ENCODE data around the gene MYDGF.

The MYDGF gene

DNA sequence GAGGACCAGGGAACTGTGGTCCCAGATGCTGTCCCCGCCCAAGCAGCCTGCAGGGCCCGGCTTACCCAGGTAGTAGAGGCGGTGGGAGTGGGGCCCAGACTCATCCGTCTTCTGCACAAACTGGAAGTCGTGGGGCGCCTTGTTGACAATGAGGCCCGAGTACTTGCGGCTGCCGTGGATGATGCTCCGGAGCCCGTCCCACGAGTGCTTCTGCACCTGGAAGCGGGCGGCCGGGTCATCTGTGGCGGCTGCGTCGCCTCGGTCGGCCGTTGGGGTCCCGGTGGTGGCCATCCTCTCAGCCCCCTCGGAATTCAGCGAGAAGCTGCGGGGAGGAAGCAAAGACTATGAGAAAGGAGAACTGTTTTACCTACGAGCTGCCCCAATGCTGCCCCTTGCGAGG lies 43.9 kb upstream of the MYDGF start:
- peaks cover 66% of the 10 kb centered on the region for H3K36me3 ChIP-seq (ENCODE audit: control insufficient read depth, insufficient read depth, low read length)
- DNase-seq (ENCODE audit: extremely low read depth, insufficient read length): no peak
- no peaks in the 10 kb centered on the region for H3K27me3 ChIP-seq (replicated peaks; ENCODE audit: control insufficient read depth, insufficient read depth, low read length)
- TF ChIP-seq, protein P1, sequence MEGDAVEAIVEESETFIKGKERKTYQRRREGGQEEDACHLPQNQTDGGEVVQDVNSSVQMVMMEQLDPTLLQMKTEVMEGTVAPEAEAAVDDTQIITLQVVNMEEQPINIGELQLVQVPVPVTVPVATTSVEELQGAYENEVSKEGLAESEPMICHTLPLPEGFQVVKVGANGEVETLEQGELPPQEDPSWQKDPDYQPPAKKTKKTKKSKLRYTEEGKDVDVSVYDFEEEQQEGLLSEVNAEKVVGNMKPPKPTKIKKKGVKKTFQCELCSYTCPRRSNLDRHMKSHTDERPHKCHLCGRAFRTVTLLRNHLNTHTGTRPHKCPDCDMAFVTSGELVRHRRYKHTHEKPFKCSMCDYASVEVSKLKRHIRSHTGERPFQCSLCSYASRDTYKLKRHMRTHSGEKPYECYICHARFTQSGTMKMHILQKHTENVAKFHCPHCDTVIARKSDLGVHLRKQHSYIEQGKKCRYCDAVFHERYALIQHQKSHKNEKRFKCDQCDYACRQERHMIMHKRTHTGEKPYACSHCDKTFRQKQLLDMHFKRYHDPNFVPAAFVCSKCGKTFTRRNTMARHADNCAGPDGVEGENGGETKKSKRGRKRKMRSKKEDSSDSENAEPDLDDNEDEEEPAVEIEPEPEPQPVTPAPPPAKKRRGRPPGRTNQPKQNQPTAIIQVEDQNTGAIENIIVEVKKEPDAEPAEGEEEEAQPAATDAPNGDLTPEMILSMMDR (IDR thresholded peaks at IDR 0.05; ENCODE audit: insufficient read depth, low read length, poor library complexity, severe bottlenecking): no peak
- no peak overlapping the region for H3K4me3 ChIP-seq (replicated peaks; ENCODE audit: low read depth, low read length)

GRCh38 chr19:4713384-4713951 lies 43.3 kb upstream of the MYDGF start:
- no peak for DNase-seq (ENCODE audit: extremely low read depth, insufficient read length)
- Histone ChIP-seq H3K36me3 (ENCODE audit: control insufficient read depth, insufficient read depth, low read length) (peaks cover 65% of the 10 kb centered on the region), H3K27me3 (replicated peaks; ENCODE audit: control insufficient read depth, insufficient read depth, low read length) (no peaks in the 10 kb centered on the region), H3K4me3 (replicated peaks; ENCODE audit: low read depth, low read length) (no peak overlapping the region)
- TF ChIP-seq, protein P1 (IDR thresholded peaks at IDR 0.05; ENCODE audit: insufficient read depth, low read length, poor library complexity, severe bottlenecking): no peak

DNA sequence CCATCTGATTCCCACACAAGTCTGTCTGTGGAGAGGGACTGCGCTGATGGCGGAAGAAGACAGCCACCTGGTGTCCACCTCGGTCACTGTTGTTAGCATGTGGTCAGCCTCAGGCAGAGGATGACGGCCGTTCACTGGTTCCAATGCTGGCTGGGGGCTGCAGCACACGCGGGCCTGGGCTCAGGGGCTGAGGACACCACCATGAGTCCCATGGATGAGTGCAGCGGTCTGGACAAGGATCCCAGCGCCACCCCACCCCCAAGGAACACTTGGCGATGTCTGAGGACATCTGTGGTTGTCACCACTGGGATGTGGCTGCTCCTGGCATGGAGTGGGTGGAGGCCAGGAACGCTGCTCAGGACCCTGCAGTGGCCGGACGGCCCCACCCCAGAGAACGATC lies 42.6 kb upstream of the MYDGF start:
- TF ChIP-seq, protein P1 (IDR thresholded peaks at IDR 0.05; ENCODE audit: insufficient read depth, low read length, poor library complexity, severe bottlenecking): no peak
- Histone ChIP-seq H3K36me3 (ENCODE audit: control insufficient read depth, insufficient read depth, low read length) (peaks cover 58% of the 10 kb centered on the region), H3K27me3 (replicated peaks; ENCODE audit: control insufficient read depth, insufficient read depth, low read length) (no peaks in the 10 kb centered on the region), H3K4me3 (replicated peaks; ENCODE audit: low read depth, low read length) (no peak overlapping the region)
- DNase-seq (ENCODE audit: extremely low read depth, insufficient read length): no peak

- H3K27me3 ChIP-seq (replicated peaks; ENCODE audit: control insufficient read depth, insufficient read depth, low read length): no peaks in the 10 kb centered on the region
These were observed 41.1 kb upstream of the MYDGF start for GRCh38 chr19:4711211-4711610.

GRCh38 chr19:4710281-4710600 lies 40.1 kb upstream of the MYDGF start:
- Histone ChIP-seq H3K4me3 (replicated peaks; ENCODE audit: low read depth, low read length) (no peak overlapping the region), H3K27me3 (replicated peaks; ENCODE audit: control insufficient read depth, insufficient read depth, low read length) (no peaks in the 10 kb centered on the region), H3K36me3 (ENCODE audit: control insufficient read depth, insufficient read depth, low read length) (peaks cover 41% of the 10 kb centered on the region)
- TF ChIP-seq, protein P1 (IDR thresholded peaks at IDR 0.05; ENCODE audit: insufficient read depth, low read length, poor library complexity, severe bottlenecking): no peak
- DNase-seq (ENCODE audit: extremely low read depth, insufficient read length): no peak

More at GRCh38 chr19:4711211-4711610, 41.1 kb upstream of the MYDGF start:
- H3K4me3 ChIP-seq (replicated peaks; ENCODE audit: low read depth, low read length): no peak overlapping the region
- DNase-seq (ENCODE audit: extremely low read depth, insufficient read length): no peak
- peaks cover 48% of the 10 kb centered on the region for H3K36me3 ChIP-seq (ENCODE audit: control insufficient read depth, insufficient read depth, low read length)
- TF ChIP-seq, protein P1 (IDR thresholded peaks at IDR 0.05; ENCODE audit: insufficient read depth, low read length, poor library complexity, severe bottlenecking): no peak

All from GM06990 (cell line).